Keratinocyte (primary cell): ENCODE data around the gene MAN1C1. TPM values are rescaled to one million over a fixed set of nuclear protein-coding genes. Genes with fewer than 3 reads are reported as not detected.

Experiments used
- DNase-seq: peaks from one replicate; pipeline ENCODE4 v3.0.0-alpha.2; 2011; ENCODE audit warnings: low read depth, missing footprints, low spot score
- FAIRE-seq: peaks from 2 replicates; lab custom pipeline; 2011; peaks lifted over from hg19 to GRCh38; lab: Jason Lieb, UNC
- H2AFZ ChIP-seq: 2 replicates; pipeline ENCODE4 v1.6.0; 2012; ENCODE audit warnings: low read length, control low read depth, inconsistent platforms; ENCODE audit not compliant: control insufficient read depth
- H3K27ac ChIP-seq: 2 replicates; pipeline ENCODE4 v1.5.1; 2011; ENCODE audit warnings: low read length; ENCODE audit not compliant: control insufficient read depth, insufficient read depth
- H3K27me3 ChIP-seq: 3 replicates; pipeline ENCODE4 v1.6.0; 2011; ENCODE audit warnings: low read length; ENCODE audit not compliant: control insufficient read depth, insufficient read depth; ENCODE audit errors: extremely low read depth
- H3K36me3 ChIP-seq, 2 experiments: 2 replicates in 1 of 2; 3 replicates in 1 of 2; pipeline ENCODE4 v1.5.1; 2011; ENCODE audit warnings: low read length in 2 of 2, mild to moderate bottlenecking in 1 of 2; ENCODE audit not compliant: control insufficient read depth in 2 of 2, insufficient read depth in 2 of 2; ENCODE audit errors: extremely low read depth in 1 of 2
- H3K4me1 ChIP-seq: 3 replicates; pipeline ENCODE4 v1.5.1; 2011; ENCODE audit warnings: low read length; ENCODE audit not compliant: control insufficient read depth, insufficient read depth; ENCODE audit errors: extremely low read depth
- H3K4me2 ChIP-seq: 3 replicates; pipeline ENCODE4 v1.6.0; 2011; ENCODE audit warnings: low read depth, low read length; ENCODE audit not compliant: control insufficient read depth, insufficient read depth; ENCODE audit errors: extremely low read depth
- H3K4me3 ChIP-seq, 3 experiments: fragments of 200-600 bp in 1 of 3; sonication (generic) in 1 of 3; 2 replicates in 2 of 3; 3 replicates in 1 of 3; pipeline ENCODE4 v1.5.1; 2011 to 2016; ENCODE audit warnings: low read length in 3 of 3, mild to moderate bottlenecking in 3 of 3, control low read depth in 2 of 3, inconsistent platforms in 1 of 3, low read depth in 1 of 3, mixed read lengths in 1 of 3, mixed run types in 1 of 3, moderate library complexity in 1 of 3; ENCODE audit not compliant: control insufficient read depth in 2 of 3, insufficient read depth in 2 of 3; ENCODE audit errors: extremely low read depth in 1 of 3
- H3K79me2 ChIP-seq: 2 replicates; pipeline ENCODE4 v1.6.0; 2012; ENCODE audit warnings: low read length; ENCODE audit not compliant: control insufficient read depth, insufficient read depth
- H3K9ac ChIP-seq: 3 replicates; pipeline ENCODE4 v1.6.0; 2011; ENCODE audit warnings: low read length; ENCODE audit not compliant: control insufficient read depth, insufficient read depth; ENCODE audit errors: extremely low read depth
- H3K9me1 ChIP-seq: 3 replicates; pipeline ENCODE4 v1.6.0; 2011; ENCODE audit warnings: low read length; ENCODE audit not compliant: control insufficient read depth, insufficient read depth; ENCODE audit errors: extremely low read depth
- H3K9me3 ChIP-seq: 2 replicates; pipeline ENCODE4 v1.5.1; 2012; ENCODE audit warnings: low read depth, low read length; ENCODE audit not compliant: control insufficient read depth
- H4K20me1 ChIP-seq: 3 replicates; pipeline ENCODE4 v1.6.0; 2011; ENCODE audit warnings: low read length; ENCODE audit not compliant: control insufficient read depth, insufficient read depth; ENCODE audit errors: extremely low read depth
- EZH2 ChIP-seq: IDR thresholded peaks from one replicate; pipeline ENCODE4 v1.6.1; 2012; ENCODE audit warnings: inconsistent platforms, mild to moderate bottlenecking, low read length, moderate library complexity
- dilution Hi-C: fragments of 300-500 bp; cut with MboI; formaldehyde crosslinking; loops from one replicate; pipeline ENCODE4 v1.7.0; 2020; ENCODE audit warnings: low sequenced_read_pairs; ENCODE audit not compliant: extremely low pct_ligation_motif_present
- polyA plus RNA-seq, 5 experiments: library from polyadenylated mRNA; depleted of rRNA in 3 of 5; stranded (reverse) in 3 of 5; stranded (forward) in 1 of 5; unstranded in 1 of 5; fragments of >200 nt; gene quantifications; 1 replicate in 1 of 5; 2 replicates in 3 of 5; 3 replicates in 1 of 5; pipeline versions ENCODE4 v1.2.1 to v1.2.3, GENCODE V29; 2011 to 2012; ENCODE audit warnings: missing spikeins in 2 of 5, low read depth in 1 of 5, low replicate concordance in 1 of 5
- TF ChIP-seq, protein P1 (sequence below), 3 experiments: IDR thresholded peaks in 1 of 3; conservative IDR thresholded peaks in 1 of 3; optimal IDR thresholded peaks in 1 of 3; 2 replicates in 2 of 3; 3 replicates in 1 of 3; pipeline versions ENCODE3 to v1.5.1; 2011; ENCODE audit warnings: low read length in 3 of 3, mild to moderate bottlenecking in 3 of 3, moderate library complexity in 2 of 3, control low read depth in 1 of 3, inconsistent platforms in 1 of 3; ENCODE audit not compliant: insufficient read depth in 2 of 3; ENCODE audit errors: extremely low read depth in 1 of 3

The MAN1C1 gene
- polyA plus RNA-seq, 1 donor (not counting 4 experiments of a cell fraction or from before 2014, with no cell fraction given): 0.07 TPM

GRCh38 chr1:25626018-25626417 is 9.4 kb downstream of the MAN1C1 start:
- Histone ChIP-seq H3K4me2 (no peak overlapping the region), H3K9me3 (no peaks in the 10 kb centered on the region), H3K9me1 (no peaks in the 10 kb centered on the region), H3K79me2 (no peaks in the 10 kb centered on the region), H3K9ac (no peak overlapping the region), H3K27me3 (peaks cover 6% of the 10 kb centered on the region), H4K20me1 (no peaks in the 10 kb centered on the region), H3K27ac (no peak overlapping the region), H3K36me3 (no peaks in the 10 kb centered on the region), H3K4me3 (no peak overlapping the region), H3K4me1 (no peaks in the 10 kb centered on the region), H2AFZ (no peak overlapping the region)
- dilution Hi-C loops: no loop called here
- DNase-seq (no peak), FAIRE-seq (no peak)
- TF ChIP-seq EZH2: no peak
- TF ChIP-seq, protein P1, sequence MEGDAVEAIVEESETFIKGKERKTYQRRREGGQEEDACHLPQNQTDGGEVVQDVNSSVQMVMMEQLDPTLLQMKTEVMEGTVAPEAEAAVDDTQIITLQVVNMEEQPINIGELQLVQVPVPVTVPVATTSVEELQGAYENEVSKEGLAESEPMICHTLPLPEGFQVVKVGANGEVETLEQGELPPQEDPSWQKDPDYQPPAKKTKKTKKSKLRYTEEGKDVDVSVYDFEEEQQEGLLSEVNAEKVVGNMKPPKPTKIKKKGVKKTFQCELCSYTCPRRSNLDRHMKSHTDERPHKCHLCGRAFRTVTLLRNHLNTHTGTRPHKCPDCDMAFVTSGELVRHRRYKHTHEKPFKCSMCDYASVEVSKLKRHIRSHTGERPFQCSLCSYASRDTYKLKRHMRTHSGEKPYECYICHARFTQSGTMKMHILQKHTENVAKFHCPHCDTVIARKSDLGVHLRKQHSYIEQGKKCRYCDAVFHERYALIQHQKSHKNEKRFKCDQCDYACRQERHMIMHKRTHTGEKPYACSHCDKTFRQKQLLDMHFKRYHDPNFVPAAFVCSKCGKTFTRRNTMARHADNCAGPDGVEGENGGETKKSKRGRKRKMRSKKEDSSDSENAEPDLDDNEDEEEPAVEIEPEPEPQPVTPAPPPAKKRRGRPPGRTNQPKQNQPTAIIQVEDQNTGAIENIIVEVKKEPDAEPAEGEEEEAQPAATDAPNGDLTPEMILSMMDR (optimal IDR thresholded peaks at IDR 0.05 in 1 of 3, IDR thresholded peaks at IDR 0.05 in 1 of 3, conservative IDR thresholded peaks at IDR 0.05 in 1 of 3; ENCODE audit: extremely low read depth in 1 of 3, insufficient read depth in 2 of 3, low read length in 3 of 3): no peak

DNA sequence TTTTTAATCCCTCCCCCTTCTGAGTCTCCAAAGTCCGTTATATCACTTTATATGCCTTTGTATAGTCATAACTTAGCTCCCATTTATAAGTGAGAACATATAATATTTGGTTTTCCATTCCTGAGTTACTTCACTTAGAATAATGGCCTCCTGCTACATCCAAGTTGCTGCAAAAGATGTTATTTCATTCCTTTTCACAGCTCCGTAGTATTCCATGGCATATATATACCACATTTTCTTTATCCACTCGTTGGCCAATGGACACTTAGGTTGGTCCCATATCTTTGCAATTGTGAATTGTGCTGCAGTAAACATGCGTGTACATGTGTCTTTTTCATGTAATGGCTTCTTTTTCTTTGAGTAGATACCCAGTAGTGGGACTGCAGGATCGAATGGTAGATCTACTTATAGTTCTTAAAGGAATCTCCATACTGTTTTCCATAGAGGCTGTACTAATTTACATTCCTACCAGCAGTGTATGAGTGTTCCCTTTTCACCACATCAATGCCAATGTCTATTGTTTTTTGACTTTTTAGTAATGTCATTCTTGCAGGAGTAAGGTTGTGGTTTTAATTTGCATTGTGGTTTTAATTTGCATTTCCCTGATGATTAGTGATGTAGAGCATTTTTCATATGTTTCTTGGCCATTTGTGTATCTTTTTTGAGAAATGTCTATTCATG is 12.3 kb downstream of the MAN1C1 start:
- H3K9ac ChIP-seq: no peak overlapping the region
- dilution Hi-C loops: no loop called here
- H3K27ac ChIP-seq: no peak overlapping the region
- H3K27me3 ChIP-seq: no peaks in the 10 kb centered on the region
- H3K4me1 ChIP-seq: no peaks in the 10 kb centered on the region
- no peak overlapping the region for H3K4me2 ChIP-seq
- H3K9me3 ChIP-seq: no peaks in the 10 kb centered on the region
- TF ChIP-seq, protein P1 (optimal IDR thresholded peaks at IDR 0.05 in 1 of 3, IDR thresholded peaks at IDR 0.05 in 1 of 3, conservative IDR thresholded peaks at IDR 0.05 in 1 of 3; ENCODE audit: extremely low read depth in 1 of 3, insufficient read depth in 2 of 3, low read length in 3 of 3): no peak
- no peak for TF ChIP-seq EZH2
- no peaks in the 10 kb centered on the region for H3K9me1 ChIP-seq
- FAIRE-seq (no peak), DNase-seq (no peak)
- no peaks in the 10 kb centered on the region for H3K79me2 ChIP-seq
- no peak overlapping the region for H2AFZ ChIP-seq
- H3K4me3 ChIP-seq: no peak overlapping the region
- no peaks in the 10 kb centered on the region for H3K36me3 ChIP-seq
- no peaks in the 10 kb centered on the region for H4K20me1 ChIP-seq
